GM12875 (cell line): Measurements from ENCODE around the gene NPTX1.

Source experiments
- H3K4me3 ChIP-seq: one replicate; pipeline ENCODE4 v1.5.1; 2011; ENCODE audit warnings: low read depth, low read length, control low read depth
- CTCF ChIP-seq: IDR thresholded peaks from 2 replicates; pipeline ENCODE4 v1.5.1; 2011; ENCODE audit warnings: low read depth, mild to moderate bottlenecking, control low read depth, inconsistent platforms, low read length, moderate library complexity, borderline replicate concordance; ENCODE audit not compliant: insufficient read depth

NPTX1 gene

DNA sequence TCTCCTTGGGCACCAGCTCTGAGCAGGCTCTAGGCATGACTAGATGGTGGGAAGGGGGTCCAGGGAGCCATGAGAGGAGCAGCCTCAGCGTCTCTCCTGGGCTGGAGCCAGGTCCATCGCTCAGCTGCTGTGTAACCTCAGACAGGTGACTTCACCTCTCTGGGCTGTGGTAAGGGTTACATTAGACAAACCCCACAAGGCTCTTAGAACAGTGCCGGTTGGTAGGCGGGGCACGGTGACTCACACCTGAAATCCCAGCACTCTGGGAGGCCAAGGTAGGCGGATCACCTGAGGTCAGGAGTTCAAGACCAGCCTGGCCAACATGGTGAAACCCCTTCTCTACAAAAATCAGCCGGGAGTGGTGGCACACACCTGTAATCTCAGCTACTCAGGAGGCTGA is 18.1 kb upstream of the NPTX1 start:
- no peak for TF ChIP-seq CTCF
- no peak overlapping the region for H3K4me3 ChIP-seq

GRCh38 chr17:80492343-80493136 is 16.1 kb upstream of the NPTX1 start:
- no peak overlapping the region for H3K4me3 ChIP-seq
- no peak for TF ChIP-seq CTCF

- no peak for TF ChIP-seq CTCF
- H3K4me3 ChIP-seq = no peak overlapping the region
Measured at GRCh38 chr17:80491478-80492342, 15.3 kb upstream of the NPTX1 start.

DNA sequence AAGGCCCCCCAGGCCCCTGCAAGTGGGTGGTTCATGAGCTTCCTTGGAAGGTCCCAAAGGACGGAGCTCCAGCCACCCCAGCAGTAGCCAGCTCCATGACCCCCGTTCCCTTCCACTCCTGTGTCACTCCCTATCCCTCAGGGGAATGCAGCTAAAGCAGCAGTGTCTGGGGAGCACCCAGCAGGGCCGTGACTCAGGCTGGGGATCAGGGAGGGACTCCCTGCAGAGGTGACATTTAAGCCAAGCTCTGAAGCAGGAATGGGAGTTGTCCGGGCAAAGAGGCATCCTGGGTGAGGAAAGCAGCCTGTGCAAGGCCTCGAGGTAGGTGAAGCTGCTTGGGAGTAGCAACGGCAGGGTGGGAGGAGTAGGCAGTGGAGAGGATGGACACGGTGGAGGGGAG is 11.1 kb upstream of the NPTX1 start:
- H3K4me3 ChIP-seq = no peak overlapping the region
- no peak for TF ChIP-seq CTCF

DNA sequence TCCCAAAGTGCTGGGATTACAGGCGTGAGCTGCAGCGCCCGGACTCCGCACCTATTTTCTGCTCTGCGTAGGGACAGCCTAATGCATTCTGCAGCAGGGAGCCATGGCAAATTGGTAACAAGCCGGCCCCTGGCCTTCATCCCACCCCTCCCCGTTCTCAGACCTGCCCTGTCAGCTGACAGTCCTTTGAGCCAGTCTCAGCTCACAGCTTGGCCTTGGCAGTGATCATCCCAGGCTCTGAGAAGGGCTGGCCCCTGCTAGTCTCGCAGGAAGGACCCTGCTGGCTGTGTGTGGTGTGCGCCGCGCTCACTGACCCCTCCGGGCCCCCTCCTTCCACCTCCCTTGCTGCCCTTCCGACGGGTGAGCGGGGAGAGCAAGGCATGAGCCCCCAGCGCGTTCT is 10.3 kb upstream of the NPTX1 start:
- H3K4me3 ChIP-seq = no peak overlapping the region
- TF ChIP-seq CTCF = no peak

- TF ChIP-seq CTCF = no peak
- no peak overlapping the region for H3K4me3 ChIP-seq
Measured at GRCh38 chr17:80485846-80486245, 9.4 kb upstream of the NPTX1 start.
